K562 (cell line): ENCODE measurements around the gene TBC1D5. TPM values are rescaled to one million over a fixed set of nuclear protein-coding genes. Genes with fewer than 3 reads are reported as not detected.

Experiments used
- ATAC-seq: fragments of 200-7000 bp; cut with Tn5 transposase; 3 replicates; pipeline ENCODE4 v1.9.1; 2020; ENCODE audit warnings: moderate library complexity
- BruUV-seq: library from RNA; stranded (reverse); fragments of 400-500 nt; replicated peaks from 2 replicates; lab custom pipeline; 2021; lab: Mats Ljungman, UMichigan
- CTCF ChIA-PET: fragments of 300-600 bp; formaldehyde crosslinking; extraction: SDS; loops from one replicate; lab custom pipeline; 2021; ENCODE audit warnings: low intra/inter-chr PET ratio; lab: Yijun Ruan, JAX
- POLR2A ChIA-PET: fragments of 300-600, 350-650 bp; sonication (Branson Sonifier 250); formaldehyde crosslinking; extraction: SDS; loops from one replicate; lab custom pipeline; 2021; ENCODE audit warnings: antibody characterized with exemption, inconsistent platforms; lab: Yijun Ruan, JAX
- DNase-seq, 4 experiments: peaks; one replicate each; pipeline versions ENCODE4 v3.0.0 to v3.0.0-alpha.2; 2011 to 2018; ENCODE audit warnings: low spot score in 3 of 4, mixed read lengths in 3 of 4; ENCODE audit errors: extremely low read depth in 1 of 4
- FAIRE-seq: peaks from 2 replicates; lab custom pipeline; 2011; peaks lifted over from hg19 to GRCh38; lab: Jason Lieb, UNC
- H2AFZ ChIP-seq: 2 replicates; pipeline ENCODE4 v1.6.0; 2011; ENCODE audit warnings: low read depth, low read length, control low read depth, inconsistent platforms
- H3K27ac ChIP-seq: fragments of 200-600 bp; 3 replicates; pipeline ENCODE4 v1.8.0; 2011; ENCODE audit warnings: low read depth, mild to moderate bottlenecking, control low read depth, inconsistent platforms, low read length, moderate library complexity, mixed read lengths; ENCODE audit errors: extremely low read depth
- H3K27me3 ChIP-seq, 2 experiments: fragments of 300-600 bp in 1 of 2; 2 replicates in 1 of 2; 3 replicates in 1 of 2; pipeline versions ENCODE4 v1.6.0 to v1.8.0; 2011; ENCODE audit warnings: inconsistent platforms in 2 of 2, low read length in 2 of 2, mild to moderate bottlenecking in 1 of 2, mixed read lengths in 1 of 2, moderate library complexity in 1 of 2; ENCODE audit not compliant: control insufficient read depth in 2 of 2, insufficient read depth in 2 of 2
- H3K36me3 ChIP-seq: fragments of 300-600 bp; 3 replicates; pipeline ENCODE4 v1.8.0; 2011; ENCODE audit warnings: mild to moderate bottlenecking, low read length, inconsistent platforms; ENCODE audit not compliant: control insufficient read depth, insufficient read depth
- H3K4me1 ChIP-seq, 2 experiments: fragments of 200-600 bp in 1 of 2; replicated peaks in 1 of 2; 2 replicates in 1 of 2; 3 replicates in 1 of 2; pipeline versions ENCODE4 v1.5.1 to v1.8.0; 2011; ENCODE audit warnings: inconsistent platforms in 2 of 2, low read length in 2 of 2, mild to moderate bottlenecking in 1 of 2, mixed read lengths in 1 of 2, moderate library complexity in 1 of 2; ENCODE audit not compliant: control insufficient read depth in 2 of 2, insufficient read depth in 2 of 2
- H3K4me2 ChIP-seq: 2 replicates; pipeline ENCODE4 v1.6.1; 2011; ENCODE audit warnings: low read length, control low read depth, inconsistent platforms, mixed read lengths; ENCODE audit not compliant: insufficient read depth
- H3K4me3 ChIP-seq: fragments of 200-600 bp; sonication (generic), shearing (Covaris generic); 2 replicates; pipeline ENCODE4 v1.5.1; 2016; ENCODE audit warnings: control low read depth, inconsistent platforms
- H3K79me2 ChIP-seq: fragments of 200-600 bp; 3 replicates; pipeline ENCODE4 v1.8.0; 2011; ENCODE audit warnings: low read length, inconsistent platforms; ENCODE audit not compliant: control insufficient read depth, insufficient read depth
- H3K9ac ChIP-seq, 2 experiments: 2 replicates each; pipeline versions ENCODE4 v1.6.0 to v1.6.1; 2011; ENCODE audit warnings: low read depth in 2 of 2, low read length in 2 of 2, control low read depth in 1 of 2, inconsistent platforms in 1 of 2, mild to moderate bottlenecking in 1 of 2, mixed read lengths in 1 of 2; ENCODE audit not compliant: insufficient read depth in 1 of 2
- H3K9me1 ChIP-seq: one replicate; pipeline ENCODE4 v1.6.0; 2011; ENCODE audit warnings: inconsistent platforms, mild to moderate bottlenecking, low read length, moderate library complexity; ENCODE audit not compliant: control insufficient read depth, insufficient read depth
- H3K9me3 ChIP-seq: replicated peaks from 2 replicates; pipeline ENCODE4 v1.5.1; 2011; ENCODE audit warnings: low read depth, low read length, inconsistent platforms; ENCODE audit not compliant: control insufficient read depth, insufficient read depth
- H4K20me1 ChIP-seq: replicated peaks from 2 replicates; pipeline ENCODE4 v1.6.1; 2011; ENCODE audit warnings: low read length, inconsistent platforms, mixed read lengths; ENCODE audit not compliant: control insufficient read depth, insufficient read depth
- ARID1B ChIP-seq: fragments of 450-650 bp; IDR thresholded peaks from 2 replicates; pipeline ENCODE4 v1.6.1; 2016; ENCODE audit warnings: antibody characterized with exemption, mild to moderate bottlenecking, inconsistent platforms
- EP300 ChIP-seq: IDR thresholded peaks from 2 replicates; pipeline ENCODE4 v1.6.1; 2012; ENCODE audit warnings: low read length, improper control_type of control experiment
- ETV6 ChIP-seq, 3 experiments: fragments of 150-350 bp in 1 of 3; sonication (generic) in 1 of 3; formaldehyde crosslinking in 1 of 3; IDR thresholded peaks; 2 replicates each; pipeline versions ENCODE4 v1.6.1 to v1.8.0; 2014 to 2022; ENCODE audit warnings: borderline replicate concordance in 2 of 3, low read depth in 2 of 3, antibody characterized with exemption in 1 of 3, low read length in 1 of 3, mild to moderate bottlenecking in 1 of 3, missing genetic modification reagents in 1 of 3
- FOXJ3 ChIP-seq: sonication (generic); formaldehyde crosslinking; IDR thresholded peaks from 2 replicates; pipeline ENCODE4 v1.4.0; 2020; ENCODE audit warnings: mild to moderate bottlenecking, missing genetic modification reagents
- MCM5 ChIP-seq: fragments of 450-650 bp; IDR thresholded peaks from 2 replicates; pipeline ENCODE4 v1.6.1; 2016; ENCODE audit warnings: low read depth
- SP2 ChIP-seq: IDR thresholded peaks from 2 replicates; pipeline ENCODE4 v1.6.1; 2011; ENCODE audit warnings: mild to moderate bottlenecking, low read depth, low read length, moderate library complexity; ENCODE audit not compliant: poor library complexity, severe bottlenecking; ENCODE audit errors: extremely low read depth
- SRF ChIP-seq, 2 experiments: fragments of 250-450, 450-650 bp in 1 of 2; sonication (Bioruptor Pico) in 1 of 2; sonication (generic) in 1 of 2; formaldehyde crosslinking; IDR thresholded peaks; 2 replicates each; pipeline versions ENCODE4 v1.5.0 to v1.5.1; 2020 to 2022; ENCODE audit warnings: mild to moderate bottlenecking in 1 of 2, missing genetic modification reagents in 1 of 2
- SUPT5H ChIP-seq: fragments of 450-650 bp; IDR thresholded peaks from 2 replicates; pipeline ENCODE4 v1.6.1; 2016
- TCF3 ChIP-seq: sonication (generic); formaldehyde crosslinking; IDR thresholded peaks from 2 replicates; pipeline ENCODE4 v1.4.0; 2020; ENCODE audit warnings: mild to moderate bottlenecking, missing genetic modification reagents
- ZNF347 ChIP-seq: fragments of 450-650 bp; formaldehyde crosslinking; IDR thresholded peaks from 2 replicates; pipeline ENCODE4 v1.4.0; 2020; ENCODE audit warnings: low read depth, mild to moderate bottlenecking, moderate library complexity
- ZZZ3 ChIP-seq: fragments of 450-650 bp; IDR thresholded peaks from 2 replicates; pipeline ENCODE4 v1.6.1; 2016; ENCODE audit warnings: antibody characterized with exemption, mild to moderate bottlenecking, moderate library complexity
- WGBS: fragments of 100-300 bp; shearing (Covaris generic); methylation state at CpG from one replicate; pipeline ENCODE4 v1.1.6; 2016; ENCODE audit warnings: low coverage, mixed read lengths; ENCODE audit not compliant: insufficient coverage; ENCODE audit errors: missing lambda C conversion rate; 5-methylcytosine and 5-hydroxymethylcytosine counted together
- in situ Hi-C: fragments of 300-500 bp; cut with MboI; formaldehyde crosslinking; loops from 4 replicates; pipeline ENCODE4 v1.15.0; 2018; ENCODE audit warnings: inconsistent platforms, mixed read lengths
- intact Hi-C: fragments of 100-400 bp; cut with micrococcal nuclease; formaldehyde crosslinking; loops from 2 replicates; pipeline ENCODE4 v1.14.2; 2022
- polyA plus RNA-seq, 8 experiments: library from polyadenylated mRNA; depleted of rRNA in 4 of 8; stranded (reverse) in 5 of 8; unstranded in 3 of 8; fragments of >200 nt; fragmentation: Nextera tagmentation in 2 of 8; fragmentation: Illumina TruSeq in 1 of 8; extraction: Ambion mirVana in 2 of 8; extraction: Trizol in 1 of 8; gene quantifications; 2 replicates each; pipeline versions ENCODE4 v1.2.1 to v1.2.3, GENCODE V29; 2011 to 2014; ENCODE audit warnings: inconsistent platforms in 1 of 8, missing spikeins in 1 of 8
- total RNA-seq, 7 experiments: library from RNA; depleted of rRNA in 6 of 7; stranded (reverse); fragments of >200 nt in 6 of 7; fragmentation: Illumina TruSeq in 2 of 7; extraction: Trizol in 2 of 7; gene quantifications; 2 replicates each; pipeline versions ENCODE4 v1.2.1 to v1.2.3, GENCODE V29; 2011 to 2021; ENCODE audit warnings: low replicate concordance in 1 of 7
- TF ChIP-seq, protein P1 (sequence below): IDR thresholded peaks from 2 replicates; pipeline ENCODE4 v1.6.1; 2011; ENCODE audit not compliant: insufficient read length; ENCODE audit errors: extremely low read depth
- TF ChIP-seq, protein P2 (sequence below): fragments of 450-650 bp; formaldehyde crosslinking; IDR thresholded peaks from 2 replicates; pipeline ENCODE4 v1.4.0; 2022; ENCODE audit warnings: missing genetic modification characterization
- TF ChIP-seq, protein P3 (sequence below): sonication (generic); formaldehyde crosslinking; IDR thresholded peaks from 2 replicates; pipeline ENCODE4 v1.8.1; 2023; ENCODE audit warnings: mild to moderate bottlenecking, missing genetic modification reagents

TBC1D5 gene
- total and polyA plus RNA-seq, 9 of the 15 experiments (the other 6 are each of a cell fraction or from before 2014, with no cell fraction given): 2.9 to 38.1 (median 25.6) TPM

DNA sequence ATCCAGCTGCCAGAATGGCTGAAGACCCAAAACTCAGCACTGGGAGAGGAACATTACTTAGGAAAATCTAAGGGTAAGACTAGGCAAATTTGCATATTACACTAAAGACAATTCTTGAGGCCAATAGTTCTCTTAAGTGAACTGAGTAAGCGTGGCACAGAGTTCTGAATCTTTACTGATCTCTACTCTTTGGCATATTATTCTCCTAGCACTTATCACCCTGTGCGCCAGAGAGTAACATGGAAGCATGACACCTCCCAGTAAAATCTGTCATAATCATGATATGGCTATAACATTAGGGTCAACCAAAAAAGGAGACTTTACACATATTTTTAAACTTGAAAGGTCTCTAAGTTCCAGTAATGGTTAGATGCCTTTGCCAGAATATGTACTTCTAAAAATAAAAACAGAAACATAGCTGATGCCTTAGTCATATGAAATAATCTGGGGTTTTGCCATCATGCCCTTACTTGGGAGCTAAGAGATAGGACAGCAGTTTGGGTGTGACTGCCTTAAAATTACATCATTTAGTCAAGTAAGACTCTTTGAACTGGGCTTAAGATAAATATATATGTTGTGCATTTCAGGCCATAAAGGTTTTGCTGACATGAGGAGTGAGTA lies 567.1 kb downstream of the TBC1D5 start:
- WGBS: 31% methylated on average over 2 of the region's 2 CpGs
- TF ChIP-seq TCF3 (no peak), SRF (CRISPR knock-in tag; IDR thresholded peaks at IDR 0.05) (no peak), ETV6 (IDR thresholded peaks at IDR 0.05; ENCODE audit: borderline replicate concordance in 1 of 2, low read depth in 2 of 2, low read length in 1 of 2) (no peak), ETV6 (CRISPR knock-in tag; IDR thresholded peaks at IDR 0.05; ENCODE audit: borderline replicate concordance) (no peak), ARID1B (no peak), ZNF347 (CRISPR knock-in tag) (no peak), SP2 (no peak), MCM5 (no peak), SUPT5H (no peak), FOXJ3 (CRISPR knock-in tag) (no peak), EP300 (no peak), ZZZ3 (no peak)
- TF ChIP-seq, protein P1, sequence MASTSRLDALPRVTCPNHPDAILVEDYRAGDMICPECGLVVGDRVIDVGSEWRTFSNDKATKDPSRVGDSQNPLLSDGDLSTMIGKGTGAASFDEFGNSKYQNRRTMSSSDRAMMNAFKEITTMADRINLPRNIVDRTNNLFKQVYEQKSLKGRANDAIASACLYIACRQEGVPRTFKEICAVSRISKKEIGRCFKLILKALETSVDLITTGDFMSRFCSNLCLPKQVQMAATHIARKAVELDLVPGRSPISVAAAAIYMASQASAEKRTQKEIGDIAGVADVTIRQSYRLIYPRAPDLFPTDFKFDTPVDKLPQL: no peak
- TF ChIP-seq, protein P2, sequence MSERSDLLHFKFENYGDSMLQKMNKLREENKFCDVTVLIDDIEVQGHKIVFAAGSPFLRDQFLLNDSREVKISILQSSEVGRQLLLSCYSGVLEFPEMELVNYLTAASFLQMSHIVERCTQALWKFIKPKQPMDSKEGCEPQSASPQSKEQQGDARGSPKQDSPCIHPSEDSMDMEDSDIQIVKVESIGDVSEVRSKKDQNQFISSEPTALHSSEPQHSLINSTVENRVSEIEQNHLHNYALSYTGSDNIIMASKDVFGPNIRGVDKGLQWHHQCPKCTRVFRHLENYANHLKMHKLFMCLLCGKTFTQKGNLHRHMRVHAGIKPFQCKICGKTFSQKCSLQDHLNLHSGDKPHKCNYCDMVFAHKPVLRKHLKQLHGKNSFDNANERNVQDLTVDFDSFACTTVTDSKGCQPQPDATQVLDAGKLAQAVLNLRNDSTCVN: no peak
- TF ChIP-seq, protein P3, sequence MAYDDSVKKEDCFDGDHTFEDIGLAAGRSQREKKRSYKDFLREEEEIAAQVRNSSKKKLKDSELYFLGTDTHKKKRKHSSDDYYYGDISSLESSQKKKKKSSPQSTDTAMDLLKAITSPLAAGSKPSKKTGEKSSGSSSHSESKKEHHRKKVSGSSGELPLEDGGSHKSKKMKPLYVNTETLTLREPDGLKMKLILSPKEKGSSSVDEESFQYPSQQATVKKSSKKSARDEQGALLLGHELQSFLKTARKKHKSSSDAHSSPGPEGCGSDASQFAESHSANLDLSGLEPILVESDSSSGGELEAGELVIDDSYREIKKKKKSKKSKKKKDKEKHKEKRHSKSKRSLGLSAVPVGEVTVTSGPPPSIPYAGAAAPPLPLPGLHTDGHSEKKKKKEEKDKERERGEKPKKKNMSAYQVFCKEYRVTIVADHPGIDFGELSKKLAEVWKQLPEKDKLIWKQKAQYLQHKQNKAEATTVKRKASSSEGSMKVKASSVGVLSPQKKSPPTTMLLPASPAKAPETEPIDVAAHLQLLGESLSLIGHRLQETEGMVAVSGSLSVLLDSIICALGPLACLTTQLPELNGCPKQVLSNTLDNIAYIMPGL: no peak
- H2AFZ ChIP-seq: no peak overlapping the region
- no peaks in the 10 kb centered on the region for H4K20me1 ChIP-seq
- H3K27me3 ChIP-seq: no peaks in the 10 kb centered on the region
- H3K27ac ChIP-seq: no peak overlapping the region
- H3K36me3 ChIP-seq: no peaks in the 10 kb centered on the region
- FAIRE-seq: no peak
- in situ Hi-C loops (no loop called here), intact Hi-C loops (no loop called here)
- no TSS peak for BruUV-seq
- CTCF ChIA-PET: no interaction called here
- H3K4me1 ChIP-seq: no peaks in the 10 kb centered on the region
- H3K9me1 ChIP-seq: no peaks in the 10 kb centered on the region
- H3K9ac ChIP-seq: no peak overlapping the region
- no peaks in the 10 kb centered on the region for H3K9me3 ChIP-seq
- POLR2A ChIA-PET: interaction anchor here (0.6 kb wide), 3 partner anchors 36 to 85 kb away, joined by 3 read pairs; no protein-coding TSS in a partner anchor
- no peak for ATAC-seq
- no peaks in the 10 kb centered on the region for H3K79me2 ChIP-seq
- no peak for DNase-seq
- no peak overlapping the region for H3K4me2 ChIP-seq
- H3K4me3 ChIP-seq: no peak overlapping the region
